Measurements from ENCODE around the gene CADPS2.
"Not testable (repeated sequence)": the region's sequence is repeated elsewhere in the genome, so short reads cannot be mapped to it uniquely, and the experiment has no call there.

Gene CADPS2

GRCh38 chr7:122658856-122659255 lies 227.4 kb downstream of the CADPS2 start:
- no peak for DNase-seq

- no peak for DNase-seq
Observed at GRCh38 chr7:122653685-122654084, 232.6 kb downstream of the CADPS2 start.

DNA sequence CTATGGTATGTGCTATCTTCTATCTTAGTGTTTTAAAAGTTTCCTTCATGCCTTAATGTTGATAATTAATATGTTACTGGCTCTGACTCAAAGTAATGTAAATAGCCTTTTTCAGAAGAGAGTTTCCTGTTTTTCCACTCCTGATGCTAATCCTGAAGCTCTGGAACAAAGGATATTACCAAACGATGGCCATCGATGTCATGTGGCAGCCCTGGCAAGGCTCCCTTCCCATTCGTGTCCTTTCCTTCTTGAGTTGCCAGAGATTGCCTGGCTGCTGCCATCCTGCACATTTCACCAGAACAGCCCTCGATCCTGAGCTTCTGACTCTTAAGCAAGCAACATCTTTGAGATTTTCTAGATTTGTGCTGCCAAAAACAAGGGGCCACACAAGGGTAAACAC lies 233.4 kb downstream of the CADPS2 start:
- no peak for DNase-seq

- no peak for DNase-seq
Observed at GRCh38 chr7:122651451-122651850, 234.8 kb downstream of the CADPS2 start.

- no peak for DNase-seq
Observed at GRCh38 chr7:122643250-122643649, 243.0 kb downstream of the CADPS2 start.

GRCh38 chr7:122638459-122638858 lies 247.8 kb downstream of the CADPS2 start:
- DNase-seq, result no peak

- no peak for DNase-seq
Observed at GRCh38 chr7:122637784-122638183, 248.5 kb downstream of the CADPS2 start.

DNA sequence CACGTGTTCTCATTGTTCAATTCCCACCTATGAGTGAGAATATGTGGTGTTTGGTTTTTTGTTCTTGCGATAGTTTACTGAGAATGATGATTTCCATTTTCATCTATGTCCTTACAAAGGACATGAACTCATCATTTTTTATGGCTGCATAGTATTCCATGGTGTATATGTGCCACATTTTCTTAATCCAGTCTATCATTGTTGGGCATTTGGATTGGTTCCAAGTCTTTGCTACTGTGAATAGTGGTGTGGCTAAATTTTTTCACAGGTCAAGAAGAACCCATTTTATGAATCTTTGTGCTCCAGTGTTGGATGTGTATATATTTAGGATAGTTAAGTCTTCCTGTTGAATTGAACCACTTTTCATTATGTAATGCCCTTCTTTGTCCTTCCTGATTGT lies 250.8 kb downstream of the CADPS2 start:
- DNase-seq, result not testable (repeated sequence)

- no peak for DNase-seq
Observed at GRCh38 chr7:122633472-122633871, 252.8 kb downstream of the CADPS2 start.

GRCh38 chr7:122632238-122632637 lies 254.0 kb downstream of the CADPS2 start:
- DNase-seq, result no peak

DNA sequence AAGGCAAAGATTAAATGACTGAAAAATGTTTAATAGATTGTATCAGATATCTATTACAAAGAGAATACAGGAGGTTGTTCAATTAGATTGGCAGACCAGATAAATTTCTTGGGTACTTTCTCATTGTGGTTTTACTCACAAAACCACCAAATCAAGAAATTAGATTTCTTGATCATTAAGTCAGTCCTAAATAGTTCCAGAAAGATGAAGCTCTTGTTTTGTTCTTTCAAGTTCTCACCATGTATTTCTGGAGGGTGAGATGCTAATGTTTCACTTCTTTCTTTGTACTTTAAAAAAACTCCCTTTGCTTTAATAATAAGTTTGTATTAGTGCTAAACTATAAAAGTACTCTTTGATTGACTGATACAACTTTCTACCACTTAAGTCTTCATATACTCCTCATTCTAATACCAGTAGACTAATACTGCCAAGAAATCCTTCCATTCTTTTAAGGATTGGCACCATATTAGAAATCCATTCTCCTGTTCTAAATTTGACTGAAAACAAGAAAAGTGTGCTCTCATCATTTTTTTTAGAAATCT lies 256.8 kb downstream of the CADPS2 start:
- no peak for DNase-seq

- DNase-seq, result no peak
Observed at GRCh38 chr7:122628651-122629411, 257.4 kb downstream of the CADPS2 start.

DNA sequence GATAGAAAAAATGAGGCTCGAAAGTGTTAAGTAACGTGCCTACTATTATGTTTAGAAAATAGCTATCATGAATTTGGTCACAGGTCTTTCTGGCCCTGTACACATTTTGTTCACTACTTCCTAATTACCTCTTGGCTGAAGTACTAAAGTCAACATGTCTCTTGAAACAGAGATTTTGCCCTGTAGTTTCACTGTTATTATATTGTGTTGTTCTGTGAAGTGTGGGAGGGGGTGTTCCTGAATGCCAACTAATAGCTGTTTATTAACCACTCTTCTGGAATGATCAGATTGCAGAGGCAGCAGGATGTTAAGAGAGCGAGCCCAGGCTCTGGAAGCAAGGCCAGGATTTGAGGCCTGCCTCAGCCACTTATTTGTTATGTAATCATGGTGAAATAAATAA lies 259.5 kb downstream of the CADPS2 start:
- DNase-seq, result no peak

- no peak for DNase-seq
Observed at GRCh38 chr7:122622682-122623081, 263.6 kb downstream of the CADPS2 start.

DNA sequence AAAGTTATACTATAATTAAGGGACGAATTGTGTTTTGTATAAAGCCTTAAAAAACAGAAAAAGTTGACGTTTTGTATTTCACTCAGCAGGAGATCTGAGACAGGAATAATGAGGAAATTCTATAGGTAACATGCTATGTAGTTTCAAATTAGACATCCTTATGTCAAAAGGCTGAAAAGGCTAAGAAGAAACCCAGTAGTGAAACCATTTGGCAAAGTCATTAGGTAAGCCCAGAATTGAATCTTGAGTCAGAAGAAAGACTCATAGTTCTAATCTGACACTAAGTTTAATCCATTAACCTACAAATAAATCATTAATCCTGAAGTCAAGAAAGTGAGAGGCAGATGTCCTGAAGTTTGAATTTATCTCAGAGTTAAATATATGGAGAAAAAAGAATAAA lies 266.6 kb downstream of the CADPS2 start:
- no peak for DNase-seq

DNA sequence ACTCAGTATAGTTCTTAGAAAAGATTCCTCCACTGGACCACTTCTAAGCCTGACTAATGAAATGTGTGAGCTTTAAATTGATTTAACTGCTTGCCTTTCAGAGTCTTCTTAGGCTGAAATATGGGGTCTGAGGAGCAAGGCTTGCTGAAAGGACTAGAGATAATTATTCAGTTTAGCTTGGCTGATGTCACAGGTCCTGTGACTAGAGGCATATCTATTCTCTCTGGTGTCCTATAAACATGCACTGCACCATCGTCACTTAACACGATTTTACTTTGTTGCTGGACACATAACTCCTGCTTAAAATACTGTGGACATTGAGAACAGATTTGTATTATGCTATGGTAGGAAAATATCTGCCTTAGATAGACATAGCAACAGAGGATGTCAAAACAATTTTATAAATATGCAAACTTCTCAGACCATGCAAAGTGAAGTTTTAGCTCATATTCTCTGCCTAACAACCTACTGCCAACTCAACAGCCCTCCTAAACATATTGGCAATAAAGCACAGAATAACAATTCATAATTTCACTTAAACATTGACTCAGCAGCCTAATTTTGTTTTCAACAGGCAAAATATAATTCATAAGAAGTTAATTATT lies 267.6 kb downstream of the CADPS2 start:
- no peak for DNase-seq

DNA sequence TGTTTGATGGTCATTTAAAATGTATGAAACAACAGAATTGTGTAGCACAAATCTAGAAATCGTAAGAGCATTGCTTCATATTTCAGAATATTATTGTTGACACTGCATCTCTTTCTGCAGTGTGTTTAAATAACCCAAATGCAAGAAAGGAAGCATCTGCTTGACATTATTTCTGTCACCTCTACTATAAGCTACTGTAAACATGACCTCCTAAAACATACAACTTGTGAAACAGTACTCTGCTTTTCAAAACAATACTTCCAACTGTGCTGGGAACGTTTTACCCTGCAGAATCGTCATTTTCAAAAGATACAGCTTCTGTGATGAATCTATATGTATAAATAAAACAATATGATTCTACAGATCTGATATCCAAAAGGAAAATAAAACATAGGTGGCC lies 269.3 kb downstream of the CADPS2 start:
- no peak for DNase-seq

DNA sequence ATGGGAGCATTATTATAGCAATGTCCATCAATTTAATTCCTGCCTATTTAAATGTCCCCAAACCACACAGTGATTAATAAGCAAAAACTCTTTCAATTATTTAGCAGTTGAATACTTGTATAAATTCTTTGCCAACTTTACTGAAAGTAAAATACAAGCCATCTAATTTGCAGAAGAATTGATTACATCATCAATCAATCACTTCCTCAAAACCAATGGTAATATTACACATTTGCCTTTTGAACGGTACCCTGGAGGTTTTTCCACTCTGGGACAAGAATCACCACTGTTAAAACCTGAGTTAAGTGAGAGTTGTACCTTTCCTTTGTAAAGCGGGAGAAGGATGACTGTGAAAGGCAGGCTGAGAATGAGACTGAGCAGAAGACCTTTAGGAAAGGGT lies 280.3 kb downstream of the CADPS2 start:
- DNase-seq, result no peak

DNA sequence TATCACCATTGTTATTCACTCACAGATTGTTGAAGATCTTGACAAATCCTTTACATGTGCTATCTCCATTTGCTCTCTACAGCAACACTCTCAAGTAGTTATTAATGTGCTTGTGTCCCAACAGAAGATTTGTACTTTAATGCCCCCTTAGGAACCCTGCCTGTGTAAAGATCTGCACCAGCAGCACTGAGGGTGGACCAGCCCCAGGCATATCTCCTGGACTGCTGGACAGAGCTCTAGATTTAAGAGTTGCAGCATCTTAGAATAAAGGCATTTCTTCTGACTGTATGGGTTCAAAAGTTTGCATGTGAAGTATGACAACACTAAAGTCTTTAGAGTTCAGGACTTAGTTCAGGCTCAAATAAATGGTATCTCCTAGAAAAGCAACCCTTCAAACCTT lies 282.0 kb downstream of the CADPS2 start:
- no peak for DNase-seq

DNA sequence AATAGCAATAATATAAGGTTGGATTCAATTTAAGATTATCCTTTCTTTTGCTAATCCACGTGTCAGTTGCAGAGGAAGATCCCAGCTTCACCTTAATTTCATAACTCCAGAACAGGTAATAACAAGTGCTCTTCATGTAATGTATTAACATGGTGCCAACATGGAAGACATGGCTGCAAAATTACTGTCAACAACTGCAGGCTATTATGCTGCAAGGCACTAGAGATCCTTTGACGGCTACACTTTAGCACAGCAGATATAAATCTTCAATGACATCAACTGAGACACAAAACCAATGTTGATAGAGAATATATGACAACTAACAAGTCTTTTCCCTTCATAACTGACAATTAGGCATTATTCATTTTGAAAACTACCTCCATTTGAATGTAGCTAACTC lies 283.5 kb downstream of the CADPS2 start:
- no peak for DNase-seq

- DNase-seq, result no peak
Observed at GRCh38 chr7:122600630-122601029, 285.6 kb downstream of the CADPS2 start.

DNA sequence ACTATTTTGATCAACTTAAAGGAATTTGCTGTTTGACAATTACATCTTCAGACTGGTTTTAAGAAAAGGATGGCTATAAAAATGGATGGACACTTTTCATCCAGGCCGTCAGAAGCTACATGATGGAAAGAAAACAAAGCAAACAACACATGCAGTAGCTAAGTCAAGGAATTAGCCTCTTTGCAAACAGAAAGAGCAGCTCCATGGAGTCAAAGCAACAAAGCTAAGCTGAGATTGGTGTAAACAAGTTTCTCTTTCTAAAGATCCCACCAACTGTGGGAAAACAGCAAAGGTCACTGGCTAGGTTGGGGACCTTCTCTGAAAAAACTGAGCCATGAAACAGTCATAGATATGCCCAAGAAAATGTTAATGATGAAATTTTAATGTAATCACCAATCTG lies 286.2 kb downstream of the CADPS2 start:
- no peak for DNase-seq

DNA sequence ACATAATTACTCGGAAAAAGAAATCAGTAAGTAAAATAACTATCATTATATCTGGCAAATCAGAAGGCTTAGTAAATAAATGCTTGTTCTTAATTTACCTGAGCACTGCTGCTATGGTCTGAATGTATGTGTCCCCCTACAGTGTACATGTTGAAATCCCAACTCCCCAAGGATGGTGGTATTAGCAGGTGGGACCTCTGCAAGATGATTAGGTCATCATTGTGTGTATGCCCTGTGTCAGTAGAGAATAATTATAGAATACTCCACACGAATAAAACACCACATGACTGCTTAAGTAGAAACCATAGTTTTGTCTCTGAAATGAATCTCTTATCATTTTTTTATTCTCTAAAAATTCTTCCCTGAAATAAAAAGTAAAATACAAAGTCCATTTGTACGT lies 289.0 kb downstream of the CADPS2 start:
- DNase-seq, result no peak

GRCh38 chr7:122595885-122596284 lies 290.4 kb downstream of the CADPS2 start:
- DNase-seq, result no peak

- no peak for DNase-seq
Observed at GRCh38 chr7:122588621-122589020, 297.6 kb downstream of the CADPS2 start.

All from activated effector memory CD4-positive, alpha-beta T cell treated with Interleukin-2 at 50 U/mL for 16 hours (primary cell).